CD4-positive, alpha-beta T cell treated with Interleukin-15 for 4 hours (primary cell): ENCODE data around the gene DAAM2.

ENCODE experiments used
- DNase-seq: peaks from one replicate; pipeline ENCODE4 v3.0.0-alpha.2; 2020; ENCODE audit warnings: low spot score

Gene DAAM2

GRCh38 chr6:39791850-39792539 lies at the start of gene DAAM2:
Gene DAAM2, plus strand, starts transcription at chr6:39792376. Its CDS starts 63,927 bp downstream, at chr6:39856303.
- no peak for DNase-seq

- DNase-seq, result no peak
These were observed 45.4 kb upstream of the DAAM2 start for GRCh38 chr6:39746795-39747194.

GRCh38 chr6:39752835-39753724 lies 39.1 kb upstream of the DAAM2 start:
- no peak for DNase-seq

- no peak for DNase-seq
These were observed 38.5 kb upstream of the DAAM2 start for GRCh38 chr6:39753725-39754045.

- DNase-seq, result no peak
These were observed 37.6 kb upstream of the DAAM2 start for GRCh38 chr6:39754514-39755115.

GRCh38 chr6:39755231-39755630 lies 36.9 kb upstream of the DAAM2 start:
- no peak for DNase-seq

GRCh38 chr6:39756582-39756981 lies 35.6 kb upstream of the DAAM2 start:
- no peak for DNase-seq

GRCh38 chr6:39758905-39759605 lies 33.1 kb upstream of the DAAM2 start:
- no peak for DNase-seq

GRCh38 chr6:39760226-39760952 lies 31.8 kb upstream of the DAAM2 start:
- DNase-seq, result no peak

GRCh38 chr6:39765508-39766065 lies 26.6 kb upstream of the DAAM2 start:
- no peak for DNase-seq

- no peak for DNase-seq
These were observed 23.2 kb upstream of the DAAM2 start for GRCh38 chr6:39769012-39769411.

- DNase-seq, result no peak
These were observed 21.7 kb upstream of the DAAM2 start for GRCh38 chr6:39770446-39770845.

GRCh38 chr6:39772559-39773273 lies 19.5 kb upstream of the DAAM2 start:
- no peak for DNase-seq

- no peak for DNase-seq
These were observed 18.4 kb upstream of the DAAM2 start for GRCh38 chr6:39773782-39774181.

GRCh38 chr6:39776581-39776980 lies 15.6 kb upstream of the DAAM2 start:
- DNase-seq, result no peak

GRCh38 chr6:39777218-39777617 lies 15.0 kb upstream of the DAAM2 start:
- DNase-seq, result no peak

GRCh38 chr6:39777661-39778060 lies 14.5 kb upstream of the DAAM2 start:
- no peak for DNase-seq

- no peak for DNase-seq
These were observed 13.5 kb upstream of the DAAM2 start for GRCh38 chr6:39778581-39779255.

GRCh38 chr6:39785281-39785680 lies 6.9 kb upstream of the DAAM2 start:
- no peak for DNase-seq

- no peak for DNase-seq
These were observed 5.5 kb upstream of the DAAM2 start for GRCh38 chr6:39786649-39787048.
